Measurements from ENCODE around the gene UBC. TPM values are rescaled to one million over a fixed set of nuclear protein-coding genes. Genes with fewer than 3 reads are reported as not detected.
A peak's percentile ranks its signal among the peaks of the same experiment; 100 is the strongest.
"Not testable (repeated sequence)": the region's sequence is repeated elsewhere in the genome, so short reads cannot be mapped to it uniquely, and the experiment has no call there.

Gene UBC
- polyA plus RNA-seq, 3 donors from 2014 or later: 977 to 1,715 (median 1,389) TPM

- peaks cover 86 to 89% of the 10 kb centered on the region in 2 donors for H3K4me1 Mint-ChIP-seq
- peak overlapping the region; percentile 83 to 100 (median 97) for H3K4me3 Mint-ChIP-seq
- H3K36me3 Mint-ChIP-seq: peaks cover 14 to 23% (median 18%) of the 10 kb centered on the region in 3 donors
- H3K27me3 Mint-ChIP-seq (ENCODE audit: low read depth in 3 of 3): peaks cover 39 to 49% (median 44%) of the 10 kb centered on the region in 3 donors
- peak overlapping the region; percentile 91 to 99 (median 95) for H3K27ac Mint-ChIP-seq
- no peak for DNase-seq
- peaks cover 0 to 8% (median 1%) of the 10 kb centered on the region in 6 donors for H3K9me3 Mint-ChIP-seq
These were observed 2.1 kb upstream of the UBC start for GRCh38 chr12:124916374-124917134.

- Mint-ChIP-seq H3K27me3 (ENCODE audit: low read depth in 3 of 3) (peaks cover 34 to 44% (median 44%) of the 10 kb centered on the region in 3 donors), H3K36me3 (peaks cover 19 to 30% (median 25%) of the 10 kb centered on the region in 3 donors), H3K4me3 (peak overlapping the region; percentile 97 to 100 (median 99)), H3K4me1 (peaks cover 85 to 89% of the 10 kb centered on the region in 2 donors), H3K9me3 (peaks cover 0 to 8% (median 1%) of the 10 kb centered on the region in 6 donors), H3K27ac (peak overlapping the region; percentile 91 to 99 (median 95))
- no peak for DNase-seq
These were observed 1.1 kb upstream of the UBC start for GRCh38 chr12:124915239-124916236.

GRCh38 chr12:124913474-124914391 is 717 bp downstream of the UBC start:
- Mint-ChIP-seq H3K27ac (peak overlapping the region; percentile 98 to 100 (median 100)), H3K9me3 (peaks cover 0 to 8% (median 1%) of the 10 kb centered on the region in 6 donors), H3K4me1 (peaks cover 72 to 77% of the 10 kb centered on the region in 2 donors), H3K36me3 (peaks cover 19 to 30% (median 25%) of the 10 kb centered on the region in 3 donors), H3K27me3 (ENCODE audit: low read depth in 3 of 3) (peaks cover 31 to 44% (median 44%) of the 10 kb centered on the region in 3 donors), H3K4me3 (peak overlapping the region; percentile 97 to 100 (median 99))
- peak; percentile 82 to 86 (median 85) for DNase-seq

GRCh38 chr12:124912529-124913287 is 1.7 kb downstream of the UBC start:
- peak overlapping the region; percentile 97 to 100 (median 99) for H3K4me3 Mint-ChIP-seq
- H3K4me1 Mint-ChIP-seq: peaks cover 61 to 68% of the 10 kb centered on the region in 2 donors
- H3K27ac Mint-ChIP-seq: peak overlapping the region in 5 of 6 donors; percentile 14 to 100 (median 99)
- peaks cover 31 to 44% (median 43%) of the 10 kb centered on the region in 3 donors for H3K27me3 Mint-ChIP-seq (ENCODE audit: low read depth in 3 of 3)
- peaks cover 19 to 30% (median 25%) of the 10 kb centered on the region in 3 donors for H3K36me3 Mint-ChIP-seq
- not testable (repeated sequence) for H3K9me3 Mint-ChIP-seq, DNase-seq

- DNase-seq, H3K9me3 Mint-ChIP-seq: not testable (repeated sequence)
- peak overlapping the region in 4 of 5 donors; percentile 9 to 67 (median 26) for H3K4me3 Mint-ChIP-seq
- H3K4me1 Mint-ChIP-seq: peaks cover 52 to 61% of the 10 kb centered on the region in 2 donors
- peak overlapping the region in 5 of 6 donors; percentile 46 to 80 (median 61) for H3K27ac Mint-ChIP-seq
- H3K27me3 Mint-ChIP-seq (ENCODE audit: low read depth in 3 of 3): peaks cover 28 to 37% (median 34%) of the 10 kb centered on the region in 3 donors
- peaks cover 19 to 30% (median 25%) of the 10 kb centered on the region in 3 donors for H3K36me3 Mint-ChIP-seq
These were observed 2.9 kb downstream of the UBC start for GRCh38 chr12:124911521-124911920.

- DNase-seq: no peak
- peaks cover 44 to 59% of the 10 kb centered on the region in 2 donors for H3K4me1 Mint-ChIP-seq
- H3K4me3 Mint-ChIP-seq: peak overlapping the region; percentile 9 to 67 (median 35)
- peak overlapping the region; percentile 46 to 80 (median 60) for H3K27ac Mint-ChIP-seq
- peaks cover 0 to 8% (median 1%) of the 10 kb centered on the region in 6 donors for H3K9me3 Mint-ChIP-seq
- H3K27me3 Mint-ChIP-seq (ENCODE audit: low read depth in 3 of 3): peaks cover 28 to 36% (median 32%) of the 10 kb centered on the region in 3 donors
- H3K36me3 Mint-ChIP-seq: peaks cover 19 to 30% (median 25%) of the 10 kb centered on the region in 3 donors
These were observed 3.6 kb downstream of the UBC start for GRCh38 chr12:124910561-124911478.

GRCh38 chr12:124909831-124910560 is 4.5 kb downstream of the UBC start:
- DNase-seq: no peak
- peaks cover 19 to 30% (median 25%) of the 10 kb centered on the region in 3 donors for H3K36me3 Mint-ChIP-seq
- peaks cover 38 to 52% of the 10 kb centered on the region in 2 donors for H3K4me1 Mint-ChIP-seq
- H3K4me3 Mint-ChIP-seq: no peak overlapping the region
- peak overlapping the region in 4 of 6 donors; percentile 58 to 80 (median 67) for H3K27ac Mint-ChIP-seq
- H3K9me3 Mint-ChIP-seq: peaks cover 0 to 8% (median 1%) of the 10 kb centered on the region in 6 donors
- H3K27me3 Mint-ChIP-seq (ENCODE audit: low read depth in 3 of 3): peaks cover 24 to 29% (median 24%) of the 10 kb centered on the region in 3 donors

GRCh38 chr12:124906606-124907261 is 7.7 kb downstream of the UBC start:
- H3K27me3 Mint-ChIP-seq (ENCODE audit: low read depth in 3 of 3): peaks cover 5 to 7% (median 6%) of the 10 kb centered on the region in 3 donors
- H3K4me1 Mint-ChIP-seq: peaks cover 16 to 29% of the 10 kb centered on the region in 2 donors
- DNase-seq: peak; percentile 86 to 88 (median 86)
- H3K4me3 Mint-ChIP-seq: no peak overlapping the region
- peak overlapping the region in 3 of 6 donors; percentile 1 to 7 (median 2) for H3K27ac Mint-ChIP-seq
- no peaks in the 10 kb centered on the region for H3K9me3 Mint-ChIP-seq
- peaks cover 5 to 7% (median 7%) of the 10 kb centered on the region in 3 donors for H3K36me3 Mint-ChIP-seq

- Mint-ChIP-seq H3K4me3 (no peak overlapping the region), H3K36me3 (no peaks in the 10 kb centered on the region), H3K27ac (no peak overlapping the region), H3K9me3 (no peaks in the 10 kb centered on the region), H3K27me3 (ENCODE audit: low read depth in 3 of 3) (peaks cover 0 to 2% (median 1%) of the 10 kb centered on the region in 3 donors), H3K4me1 (peaks cover 2 to 11% of the 10 kb centered on the region in 2 donors)
- DNase-seq: no peak
These were observed 9.9 kb downstream of the UBC start for GRCh38 chr12:124904306-124905098.
